Loucy (cell line): Measurements from ENCODE around the gene KCNA10.

Experiments used
- H2AFZ ChIP-seq: fragments of 200-600 bp; sonication (generic); 2 replicates; pipeline ENCODE4 v1.6.0; 2016; ENCODE audit warnings: antibody characterized with exemption, mild to moderate bottlenecking, low read length, moderate library complexity
- H3F3A ChIP-seq: fragments of 200-600 bp; 2 replicates; pipeline ENCODE4 v1.6.0; 2016; ENCODE audit warnings: antibody characterized with exemption, low read depth, mild to moderate bottlenecking
- H3K27me3 ChIP-seq: fragments of 200-600 bp; sonication (generic); 2 replicates; pipeline ENCODE4 v1.6.1; 2014; ENCODE audit warnings: low read length, mild to moderate bottlenecking; ENCODE audit not compliant: insufficient read depth, poor library complexity, severe bottlenecking
- H3K36me3 ChIP-seq: fragments of 200-600 bp; sonication (generic); 2 replicates; pipeline ENCODE4 v1.6.1; 2016; ENCODE audit warnings: low read length; ENCODE audit not compliant: insufficient read depth
- H3K4me1 ChIP-seq: fragments of 200-600 bp; sonication (generic); 2 replicates; pipeline ENCODE4 v1.5.1; 2014; ENCODE audit warnings: low read length, mild to moderate bottlenecking; ENCODE audit not compliant: insufficient read depth, poor library complexity, severe bottlenecking
- H3K4me2 ChIP-seq: fragments of 200-600 bp; sonication (generic); 2 replicates; pipeline ENCODE4 v1.6.0; 2014; ENCODE audit warnings: antibody characterized with exemption, low read length, low read depth, mild to moderate bottlenecking; ENCODE audit not compliant: poor library complexity, severe bottlenecking
- H3K4me3 ChIP-seq: fragments of 200-600 bp; sonication (generic); 2 replicates; pipeline ENCODE4 v1.5.1; 2014; ENCODE audit warnings: low read length, mild to moderate bottlenecking, mixed read lengths; ENCODE audit not compliant: poor library complexity, severe bottlenecking
- H3K79me2 ChIP-seq: fragments of 200-600 bp; sonication (generic); 2 replicates; pipeline ENCODE4 v1.6.1; 2014; ENCODE audit warnings: low read length; ENCODE audit not compliant: insufficient read depth
- H3K9ac ChIP-seq: fragments of 200-600 bp; sonication (generic); 2 replicates; pipeline ENCODE4 v1.6.0; 2014; ENCODE audit warnings: mild to moderate bottlenecking, low read depth, low read length, moderate library complexity; ENCODE audit not compliant: poor library complexity, severe bottlenecking
- H3K9me2 ChIP-seq: fragments of 200-600 bp; sonication (generic); replicated peaks from 2 replicates; pipeline ENCODE4 v1.6.1; 2016; ENCODE audit warnings: low read depth, low read length, mixed read lengths
- H3K9me3 ChIP-seq: fragments of 200-600 bp; sonication (generic); 2 replicates; pipeline ENCODE4 v1.6.1; 2014; ENCODE audit warnings: mild to moderate bottlenecking, antibody characterized with exemption, low read length, low read depth; ENCODE audit not compliant: insufficient read depth
- H4K20me1 ChIP-seq: fragments of 200-600 bp; sonication (generic); 2 replicates; pipeline ENCODE4 v1.6.0; 2014; ENCODE audit warnings: antibody characterized with exemption, low read length, mild to moderate bottlenecking; ENCODE audit not compliant: insufficient read depth, poor library complexity, severe bottlenecking
- CTCF ChIP-seq: fragments of 200-600 bp; sonication (generic); conservative IDR thresholded peaks from 2 replicates; pipeline ENCODE4 v1.5.1; 2014; ENCODE audit warnings: mild to moderate bottlenecking, antibody characterized with exemption, low read length
- EZH2phosphoT487 ChIP-seq: fragments of 200-600 bp; IDR thresholded peaks from 2 replicates; pipeline ENCODE4 v1.6.1; 2018; ENCODE audit warnings: antibody characterized with exemption, mild to moderate bottlenecking, moderate library complexity, borderline replicate concordance

KCNA10 gene

GRCh38 chr1:110494036-110494435, 24.9 kb downstream of the KCNA10 start:
- H3K4me3 ChIP-seq = no peak overlapping the region
- peaks cover 12% of the 10 kb centered on the region for H3K4me1 ChIP-seq
- H3K36me3 ChIP-seq = no peaks in the 10 kb centered on the region
- H3K9me3 ChIP-seq = no peaks in the 10 kb centered on the region
- no peak overlapping the region for H3K4me2 ChIP-seq
- H3F3A ChIP-seq = no peaks in the 10 kb centered on the region
- TF ChIP-seq CTCF = no peak
- TF ChIP-seq EZH2phosphoT487 = no peak
- H3K9ac ChIP-seq = no peak overlapping the region
- no peaks in the 10 kb centered on the region for H4K20me1 ChIP-seq
- H3K9me2 ChIP-seq = no peaks in the 10 kb centered on the region
- H3K79me2 ChIP-seq = no peaks in the 10 kb centered on the region
- no peak overlapping the region for H2AFZ ChIP-seq
- H3K27me3 ChIP-seq = no peaks in the 10 kb centered on the region

GRCh38 chr1:110493059-110493699, 25.8 kb downstream of the KCNA10 start:
- no peak overlapping the region for H3K4me2 ChIP-seq
- no peaks in the 10 kb centered on the region for H3K9me2 ChIP-seq
- H3F3A ChIP-seq = no peaks in the 10 kb centered on the region
- H3K79me2 ChIP-seq = no peaks in the 10 kb centered on the region
- TF ChIP-seq CTCF (no peak), EZH2phosphoT487 (no peak)
- no peak overlapping the region for H2AFZ ChIP-seq
- H3K36me3 ChIP-seq = no peaks in the 10 kb centered on the region
- H3K4me3 ChIP-seq = no peak overlapping the region
- no peaks in the 10 kb centered on the region for H3K27me3 ChIP-seq
- no peaks in the 10 kb centered on the region for H3K9me3 ChIP-seq
- no peaks in the 10 kb centered on the region for H4K20me1 ChIP-seq
- no peak overlapping the region for H3K9ac ChIP-seq
- peaks cover 12% of the 10 kb centered on the region for H3K4me1 ChIP-seq

GRCh38 chr1:110492573-110492972, 26.4 kb downstream of the KCNA10 start:
- H3K36me3 ChIP-seq = no peaks in the 10 kb centered on the region
- no peak overlapping the region for H3K4me3 ChIP-seq
- TF ChIP-seq EZH2phosphoT487 = no peak
- TF ChIP-seq CTCF = no peak
- no peaks in the 10 kb centered on the region for H4K20me1 ChIP-seq
- no peaks in the 10 kb centered on the region for H3K9me2 ChIP-seq
- no peaks in the 10 kb centered on the region for H3K9me3 ChIP-seq
- no peak overlapping the region for H3K4me2 ChIP-seq
- H3K27me3 ChIP-seq = no peaks in the 10 kb centered on the region
- no peaks in the 10 kb centered on the region for H3K79me2 ChIP-seq
- H3K4me1 ChIP-seq = peaks cover 12% of the 10 kb centered on the region
- no peaks in the 10 kb centered on the region for H3F3A ChIP-seq
- H3K9ac ChIP-seq = no peak overlapping the region
- no peak overlapping the region for H2AFZ ChIP-seq
